Coronary artery (tissue), 2 donors: Measurements from ENCODE around the gene PAPPA2.
A peak's percentile ranks its signal among the peaks of the same experiment; 100 is the strongest.

ENCODE experiments used
- DNase-seq: peaks from one replicate; pipeline ENCODE4 v3.0.0-alpha.2; 2017; ENCODE audit warnings: low spot score
- H3K27ac ChIP-seq, 2 donors: fragments of 200-600 bp; sonication (generic); one replicate each; pipeline ENCODE4 v1.5.1; 2016 to 2019
- H3K4me3 ChIP-seq: fragments of 200-600 bp; sonication (generic); 2 replicates; pipeline ENCODE4 v1.5.1; 2016; ENCODE audit warnings: mild to moderate bottlenecking, moderate library complexity
- CTCF ChIP-seq: fragments of 200-600 bp; sonication (generic); IDR thresholded peaks from one replicate; pipeline ENCODE4 v1.5.1; 2019; ENCODE audit warnings: antibody characterized with exemption

Gene PAPPA2

GRCh38 chr1:176656257-176656995, 193.5 kb downstream of the PAPPA2 start:
- peak; percentile 73 for DNase-seq
- Histone ChIP-seq H3K27ac (peak overlapping the region; percentile 91 to 93), H3K4me3 (no peak overlapping the region)
- no peak for TF ChIP-seq CTCF

- no peak for DNase-seq
- TF ChIP-seq CTCF = no peak
- H3K4me3 ChIP-seq = no peak overlapping the region
- peak overlapping the region in 1 of 2 donors; percentile 46 for H3K27ac ChIP-seq
These were observed 206.8 kb downstream of the PAPPA2 start for GRCh38 chr1:176669782-176670181.

GRCh38 chr1:176670853-176671252, 207.9 kb downstream of the PAPPA2 start:
- no peak for DNase-seq
- TF ChIP-seq CTCF = no peak
- H3K27ac ChIP-seq = no peak overlapping the region
- no peak overlapping the region for H3K4me3 ChIP-seq

DNA sequence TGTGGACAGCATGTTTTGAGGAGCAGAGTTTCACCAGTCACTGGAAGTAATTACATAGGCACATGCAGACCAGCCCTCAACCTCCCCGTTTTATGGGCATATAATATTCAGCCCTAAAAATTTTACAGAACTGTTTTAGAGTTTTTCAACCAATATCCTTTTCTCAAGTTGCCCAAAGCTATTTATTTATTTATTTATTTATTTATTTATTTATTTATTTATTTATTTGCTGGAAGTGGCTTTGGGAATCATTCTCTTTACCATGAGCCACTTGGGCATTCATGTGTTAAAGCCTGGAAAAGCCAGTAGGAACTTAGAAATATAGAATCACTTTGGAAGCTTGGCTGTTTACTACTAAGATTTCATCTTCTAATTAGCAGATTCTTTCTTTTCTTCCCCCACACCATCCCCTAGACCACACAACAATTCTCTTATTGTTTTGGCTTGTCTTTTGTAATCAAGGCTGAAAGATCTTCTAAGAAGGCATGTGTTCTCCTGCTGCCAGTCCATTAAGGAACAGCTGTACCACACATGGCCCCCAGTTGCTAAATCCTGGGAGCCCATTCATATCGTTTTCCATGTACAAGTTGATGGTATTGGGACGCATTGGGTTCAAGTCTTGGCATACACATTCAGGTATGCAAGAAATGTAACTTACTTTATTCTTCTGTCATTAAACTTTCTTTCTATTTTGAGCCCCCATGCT, 220.0 kb downstream of the PAPPA2 start:
- no peak for DNase-seq
- TF ChIP-seq CTCF = no peak
- H3K4me3 ChIP-seq = no peak overlapping the region
- no peak overlapping the region for H3K27ac ChIP-seq

DNA sequence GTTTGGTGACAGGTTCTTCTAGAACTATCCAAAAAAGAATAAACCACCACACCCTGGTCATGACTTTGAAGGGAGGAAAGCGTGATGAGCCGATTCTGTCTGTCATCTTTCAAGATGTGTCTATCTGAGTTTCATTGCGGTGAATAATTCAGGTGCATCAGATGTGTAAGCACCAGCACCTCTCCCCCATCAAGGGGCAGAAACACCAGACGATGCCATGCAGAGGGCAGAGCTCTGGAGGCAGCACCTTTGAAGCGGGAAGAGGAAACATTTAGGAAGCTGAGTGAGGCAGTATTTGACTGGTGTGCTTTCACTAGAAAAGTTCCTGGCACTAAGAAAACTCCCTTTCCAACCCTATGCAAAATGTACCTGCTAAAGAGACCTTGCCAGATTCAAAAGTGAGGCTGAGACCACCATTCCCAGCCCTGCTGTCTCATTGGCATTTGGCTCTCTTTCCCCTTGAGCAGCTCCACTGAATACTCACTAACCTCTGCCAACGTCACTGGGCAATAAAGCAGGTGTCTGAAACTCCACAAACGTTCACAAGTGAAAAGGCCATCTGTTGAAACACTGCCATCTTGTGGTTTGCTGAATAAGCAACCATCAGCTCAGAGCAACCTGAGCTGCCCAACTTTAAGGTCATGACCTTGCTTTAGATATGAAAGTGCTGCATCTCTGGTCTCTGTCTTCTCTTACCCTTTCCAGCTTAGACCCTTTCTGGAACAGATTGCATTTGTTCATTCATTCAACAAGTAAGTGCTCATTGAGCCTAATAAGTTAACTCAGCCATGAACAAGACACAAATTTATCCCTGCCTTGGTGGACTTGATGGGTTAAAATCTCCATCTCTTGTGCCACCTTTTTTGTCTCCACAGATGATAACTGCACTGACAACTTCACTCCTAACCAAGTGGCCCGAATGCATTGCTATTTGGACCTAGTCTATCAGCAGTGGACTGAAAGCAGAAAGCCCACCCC, 228.6 kb downstream of the PAPPA2 start:
- H3K27ac ChIP-seq = no peak overlapping the region
- TF ChIP-seq CTCF = peak; percentile 63
- H3K4me3 ChIP-seq = no peak overlapping the region
- no peak for DNase-seq

DNA sequence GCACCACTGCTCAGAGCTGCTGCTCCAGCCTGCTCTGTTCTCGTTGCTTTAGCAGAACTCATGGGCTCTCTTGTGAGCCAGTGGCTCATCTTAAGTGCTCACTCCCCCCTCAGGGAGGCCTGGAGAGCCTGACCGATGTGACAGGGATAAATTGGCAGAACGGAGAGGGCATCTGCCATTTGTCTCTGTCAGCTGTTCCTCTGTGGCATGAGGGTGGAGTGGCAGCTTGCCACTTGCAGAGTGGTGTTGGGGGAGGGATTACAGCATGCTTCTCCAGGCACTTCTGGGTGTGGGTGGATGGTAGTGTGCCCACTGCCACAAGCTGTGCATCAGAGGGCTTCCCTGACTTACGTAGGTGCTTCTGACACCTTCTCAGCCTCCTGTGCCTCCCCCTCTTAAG, 229.5 kb downstream of the PAPPA2 start:
- no peak for DNase-seq
- no peak for TF ChIP-seq CTCF
- H3K4me3 ChIP-seq = no peak overlapping the region
- H3K27ac ChIP-seq = no peak overlapping the region
